ENCODE results near the gene SLC1A5. TPM values are rescaled to one million over a fixed set of nuclear protein-coding genes. Genes with fewer than 3 reads are reported as not detected.
"Not testable (repeated sequence)": the region's sequence is repeated elsewhere in the genome, so short reads cannot be mapped to it uniquely, and the experiment has no call there.

The SLC1A5 gene
- total RNA-seq, 2 experiments from 2014 or later, result 438 to 447 TPM

- ChIA-PET CTCF (interaction anchor here (0.5 to 4.2 kb wide), 3 partner anchors 16 to 274 kb away, joined by 3 to 16 read pairs (median 3); no protein-coding TSS in a partner anchor), POLR2A (no interaction called here)
Observed at GRCh38 chr19:46782355-46783019, 5.9 kb downstream of the SLC1A5 start.

GRCh38 chr19:46777956-46778645 is 10.3 kb downstream of the SLC1A5 start:
- ChIA-PET CTCF (interaction anchor here (0.6 to 1.4 kb wide), 2 partner anchors 24 to 961 kb away, joined by 4 read pairs; no protein-coding TSS in a partner anchor), POLR2A (interaction anchor here (0.6 to 1.1 kb wide), 2 partner anchors 44 to 185 kb away, joined by 7 to 8 read pairs; no protein-coding TSS in a partner anchor)

DNA sequence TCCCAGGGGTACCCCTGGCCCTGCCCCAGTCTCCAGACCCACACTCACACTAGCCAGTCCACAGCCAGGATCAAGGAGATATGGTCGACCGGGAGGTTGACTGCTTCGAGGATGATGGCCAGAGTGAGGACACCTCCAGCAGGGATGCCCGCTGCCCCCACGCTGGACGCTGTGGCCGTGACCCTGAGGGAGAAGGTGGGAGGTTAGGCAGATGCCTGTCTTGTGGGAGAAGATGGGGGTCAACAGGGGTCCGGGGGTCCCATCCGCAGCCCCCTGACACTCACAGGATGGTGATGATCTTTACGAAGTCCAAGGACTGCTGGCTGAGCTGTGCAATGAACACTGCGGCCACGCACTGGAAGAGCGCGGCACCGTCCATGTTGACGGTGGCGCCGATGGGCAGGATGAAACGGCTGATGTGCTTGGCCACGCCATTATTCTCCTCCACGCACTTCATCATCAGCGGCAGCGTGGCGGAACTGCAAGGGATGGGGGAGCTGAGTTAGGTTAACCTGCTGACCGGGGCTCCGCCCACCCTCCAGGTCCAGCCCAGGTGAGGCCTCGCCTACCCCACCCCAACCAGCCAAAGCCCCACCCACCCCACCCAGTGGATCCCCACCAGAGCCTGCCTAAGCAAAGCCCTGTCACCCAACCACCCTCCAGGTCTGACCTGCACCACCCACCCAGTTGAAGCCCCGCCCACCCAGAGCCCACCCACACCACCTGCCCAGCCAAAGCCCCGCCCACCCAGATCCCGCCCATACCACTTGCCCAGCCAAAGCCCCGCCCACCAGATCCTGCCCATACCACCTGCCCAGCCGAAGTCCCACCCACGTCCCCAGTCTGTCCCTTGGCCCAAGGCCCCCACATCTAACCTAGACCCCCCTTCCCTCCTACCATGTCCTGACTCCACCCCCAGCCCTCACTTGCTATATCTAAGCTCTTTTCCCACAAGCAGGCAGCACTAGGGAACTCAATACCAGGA is 11.2 kb downstream of the SLC1A5 start:
- POLR2A ChIA-PET, result interaction anchor here (0.6 to 1.1 kb wide), 3 partner anchors 45 to 186 kb away, joined by 3 to 8 read pairs (median 7); no protein-coding TSS in a partner anchor
- CTCF ChIA-PET, result interaction anchor here (0.6 to 1.4 kb wide), 2 partner anchors 23 to 960 kb away, joined by 4 read pairs; no protein-coding TSS in a partner anchor

- ChIA-PET POLR2A (interaction anchor here (0.9 kb wide), 1 partner anchor 58 kb away, joined by 4 read pairs; no protein-coding TSS in a partner anchor), CTCF (no interaction called here)
Observed at GRCh38 chr19:46775642-46776258, 12.6 kb downstream of the SLC1A5 start.

GRCh38 chr19:46773018-46773399 is 15.4 kb downstream of the SLC1A5 start:
- ChIA-PET CTCF (interaction anchor here (0.6 kb wide), 1 partner anchor 1628 kb away, joined by 3 read pairs; no protein-coding TSS in a partner anchor), POLR2A (interaction anchor here (0.6 to 2.0 kb wide), 2 partner anchors 11 to 66 kb away, joined by 5 read pairs; no protein-coding TSS in a partner anchor)

DNA sequence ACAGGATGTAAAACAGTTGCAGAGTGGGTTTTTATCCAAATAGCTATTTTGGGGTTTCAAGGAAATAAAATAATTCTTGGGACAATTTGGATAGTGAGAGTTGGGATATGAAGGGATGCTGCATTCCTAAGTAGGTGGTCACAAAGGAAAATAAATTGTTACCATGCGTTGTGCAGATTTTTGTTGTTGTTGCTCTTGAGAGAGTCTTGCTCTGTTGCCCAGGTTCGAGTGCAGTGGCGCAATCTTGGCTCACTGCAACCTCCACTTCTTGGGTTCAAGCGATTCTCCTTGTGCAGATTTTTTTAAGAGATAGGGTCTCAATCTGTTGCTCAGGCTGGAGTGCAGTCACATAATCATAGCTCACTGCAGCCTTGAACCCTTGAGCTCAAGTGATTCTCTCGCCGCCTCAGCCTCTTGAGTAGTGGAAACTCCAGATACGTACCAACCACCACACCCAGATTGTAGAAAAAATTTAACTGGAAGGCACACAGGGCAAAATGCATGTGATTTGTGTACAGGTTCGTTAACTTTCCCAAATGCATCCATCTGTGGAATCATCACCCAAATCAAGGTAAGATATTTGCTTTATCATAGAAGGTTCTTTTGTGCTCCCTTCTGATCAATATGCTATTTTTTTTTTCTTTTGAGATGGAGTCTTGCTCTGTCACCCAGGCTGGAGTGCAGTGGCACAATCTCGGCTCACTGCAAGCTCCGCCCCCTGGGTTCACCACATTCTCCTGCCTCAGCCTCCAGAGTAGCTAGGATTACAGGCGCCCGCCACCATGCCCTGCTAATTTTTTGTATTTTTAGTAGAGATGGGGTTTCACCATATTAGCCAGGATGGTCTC is 16.0 kb downstream of the SLC1A5 start:
- POLR2A ChIA-PET, result interaction anchor here (0.5 to 2.0 kb wide), 4 partner anchors 12 to 70 kb away, joined by 5 to 8 read pairs (median 5); no protein-coding TSS in a partner anchor
- CTCF ChIA-PET, result no interaction called here

DNA sequence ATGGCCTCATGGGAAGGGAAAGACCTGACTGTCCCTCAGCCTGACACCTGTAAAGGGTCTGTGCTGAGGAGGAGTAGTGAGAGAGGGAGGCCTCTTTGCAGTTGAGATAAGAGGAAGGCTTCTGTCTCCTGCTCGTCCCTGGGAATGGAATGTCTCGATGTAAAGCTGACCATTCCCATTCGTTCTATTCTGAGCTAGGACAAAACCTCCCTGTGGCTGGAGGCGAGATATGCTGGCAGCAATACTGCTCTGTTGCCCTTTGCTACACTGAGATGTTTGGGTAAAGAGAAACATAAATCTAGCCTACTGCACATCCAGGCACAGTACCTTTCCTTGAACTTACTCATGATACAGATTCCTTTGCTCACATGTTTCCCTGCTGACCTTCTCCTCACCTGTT is 19.6 kb downstream of the SLC1A5 start:
- POLR2A ChIA-PET, result not testable (repeated sequence)
- CTCF ChIA-PET, result interaction anchor here (2.0 kb wide), 1 partner anchor 15 kb away, joined by 5 read pairs; no protein-coding TSS in a partner anchor

GRCh38 chr19:46766569-46767317 is 21.7 kb downstream of the SLC1A5 start:
- ChIA-PET POLR2A (no interaction called here), CTCF (interaction anchor here (0.5 to 3.0 kb wide), 17 partner anchors 9 to 333 kb away, joined by 3 to 19 read pairs (median 4); no protein-coding TSS in a partner anchor)

DNA sequence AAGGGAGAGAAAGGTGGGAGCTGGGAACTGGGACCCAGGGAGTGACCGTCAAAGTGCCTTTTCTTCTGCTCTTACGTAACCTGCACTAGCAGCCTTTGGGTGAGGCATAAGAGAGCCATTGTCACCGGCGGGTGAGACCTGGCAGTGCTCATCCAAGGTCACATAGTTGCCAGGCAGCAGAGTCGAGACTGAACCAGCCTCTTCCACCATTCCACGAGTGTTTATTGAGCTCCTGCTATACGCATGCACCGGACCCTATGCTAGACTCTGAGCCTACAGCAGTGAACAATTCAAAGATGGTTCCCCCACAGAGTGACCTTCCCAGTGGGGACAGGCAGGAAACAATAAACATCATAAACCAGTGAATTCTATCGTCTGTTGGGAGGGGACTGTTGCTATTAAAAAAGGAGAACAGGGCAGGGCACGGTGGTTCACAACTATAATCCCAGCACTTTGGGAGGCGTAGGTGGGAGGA is 23.5 kb downstream of the SLC1A5 start:
- ChIA-PET CTCF (interaction anchor here (1.1 to 2.2 kb wide), 6 partner anchors 12 to 36 kb away, joined by 3 to 9 read pairs (median 4); no protein-coding TSS in a partner anchor), POLR2A (no interaction called here)

DNA sequence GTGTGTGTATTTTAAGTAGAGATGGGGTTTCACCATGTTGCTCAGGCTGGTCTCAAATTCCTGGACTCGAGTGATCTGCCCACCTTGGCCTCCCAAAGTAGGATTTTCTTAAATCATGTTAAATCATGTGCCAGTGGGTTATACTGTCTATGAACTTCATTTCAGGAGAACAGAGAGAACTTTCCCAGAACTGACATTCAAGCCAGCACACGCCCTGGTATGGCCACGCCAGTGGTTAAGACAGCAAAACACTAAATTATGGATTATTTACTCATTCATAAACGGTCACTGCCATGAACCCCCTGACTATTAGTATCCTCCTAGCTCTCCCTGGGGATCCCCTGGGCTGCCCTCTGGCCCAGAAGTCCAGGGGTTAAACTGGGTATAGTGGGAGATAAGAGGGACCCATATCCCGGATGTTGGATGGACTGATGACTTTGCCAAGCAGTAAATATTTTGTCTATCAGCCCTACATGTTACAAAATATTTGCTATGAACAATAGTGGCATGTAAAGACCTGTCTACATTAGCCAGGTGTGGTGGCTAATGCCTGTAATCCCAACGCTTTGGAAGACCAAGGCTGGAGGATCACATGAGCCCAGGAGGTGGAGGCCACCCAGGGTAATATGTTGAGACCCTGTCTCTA is 26.0 kb downstream of the SLC1A5 start:
- CTCF ChIA-PET, result interaction anchor here (0.7 kb wide), 1 partner anchor 9 kb away, joined by 3 read pairs; no protein-coding TSS in a partner anchor
- POLR2A ChIA-PET, result no interaction called here

DNA sequence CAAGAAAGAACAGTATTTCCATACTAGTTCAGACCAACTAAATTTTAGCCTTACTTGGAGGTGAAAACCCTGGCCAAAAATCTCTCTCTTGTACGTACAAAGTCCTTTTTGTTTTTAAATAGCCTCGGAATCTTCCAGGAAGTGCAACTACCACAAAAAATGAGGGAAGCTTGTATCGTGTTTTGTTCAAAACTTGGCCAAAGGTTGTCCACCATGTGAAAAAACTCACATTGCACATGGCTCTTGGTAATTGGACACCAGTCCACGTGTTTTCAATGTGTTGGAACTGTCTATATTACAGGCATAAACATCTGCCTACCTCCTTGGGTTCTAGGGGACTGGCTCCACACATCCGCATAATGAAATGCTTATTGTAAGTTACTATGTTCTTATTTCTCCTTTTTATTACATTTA is 27.0 kb downstream of the SLC1A5 start:
- POLR2A ChIA-PET, result no interaction called here
- CTCF ChIA-PET, result no interaction called here

- POLR2A ChIA-PET, result not testable (repeated sequence)
Observed at GRCh38 chr19:46760897-46761296, 27.5 kb downstream of the SLC1A5 start.

GRCh38 chr19:46760363-46760762 is 28.0 kb downstream of the SLC1A5 start:
- CTCF ChIA-PET, result no interaction called here
- POLR2A ChIA-PET, result no interaction called here

More at GRCh38 chr19:46760897-46761296, 27.5 kb downstream of the SLC1A5 start:
- CTCF ChIA-PET, result not testable (repeated sequence)

GRCh38 chr19:46759817-46760333 is 28.5 kb downstream of the SLC1A5 start:
- ChIA-PET POLR2A (no interaction called here), CTCF (no interaction called here)

- CTCF ChIA-PET, result interaction anchor here (2.4 to 3.3 kb wide), 2 partner anchors 8 to 81 kb away, joined by 19 to 24 read pairs; no protein-coding TSS in a partner anchor
- POLR2A ChIA-PET, result no interaction called here
Observed at GRCh38 chr19:46759206-46759605, 29.2 kb downstream of the SLC1A5 start.

GRCh38 chr19:46756544-46756888 is 31.9 kb downstream of the SLC1A5 start:
- ChIA-PET POLR2A (interaction anchor here (0.6 kb wide), 1 partner anchor 84 kb away, joined by 4 read pairs; no protein-coding TSS in a partner anchor), CTCF (interaction anchor here (1.0 to 3.3 kb wide), 6 partner anchors 10 to 84 kb away, joined by 3 to 19 read pairs (median 6); no protein-coding TSS in a partner anchor)
